HTR-8/SVneo (cell line): ENCODE results near the gene METTL24.
"Not testable (repeated sequence)": the region's sequence is repeated elsewhere in the genome, so short reads cannot be mapped to it uniquely, and the experiment has no call there.

ENCODE experiments used
- DNase-seq: peaks from one replicate; pipeline ENCODE4 v3.0.0; 2011; ENCODE audit warnings: low spot score, mixed read lengths; ENCODE audit not compliant: insufficient read length
- FAIRE-seq: peaks from 2 replicates; lab custom pipeline; 2011; peaks lifted over from hg19 to GRCh38; lab: Jason Lieb, UNC

The METTL24 gene

GRCh38 chr6:110364364-110365105 lies 6.4 kb upstream of the METTL24 start:
- FAIRE-seq (no peak), DNase-seq (no peak)

- DNase-seq (no peak), FAIRE-seq (no peak)
Measured at GRCh38 chr6:110363748-110364147, 5.6 kb upstream of the METTL24 start.

- no peak for DNase-seq
- no peak for FAIRE-seq
Measured at GRCh38 chr6:110360676-110361075, 2.5 kb upstream of the METTL24 start.

GRCh38 chr6:110359556-110359955 lies 1.4 kb upstream of the METTL24 start:
- no peak for DNase-seq
- FAIRE-seq = no peak

GRCh38 chr6:110358553-110359160 lies 508 bp upstream of the METTL24 start:
- DNase-seq (no peak), FAIRE-seq (no peak)

GRCh38 chr6:110357298-110357663 lies 868 bp downstream of the METTL24 start:
- no peak for DNase-seq
- no peak for FAIRE-seq

- no peak for FAIRE-seq
- DNase-seq = no peak
Measured at GRCh38 chr6:110356778-110357177, 1.4 kb downstream of the METTL24 start.

- DNase-seq = no peak
- FAIRE-seq = no peak
Measured at GRCh38 chr6:110355727-110356126, 2.4 kb downstream of the METTL24 start.

GRCh38 chr6:110355022-110355421 lies 3.1 kb downstream of the METTL24 start:
- FAIRE-seq = no peak
- DNase-seq = no peak

- FAIRE-seq (no peak), DNase-seq (no peak)
Measured at GRCh38 chr6:110354153-110354552, 4.0 kb downstream of the METTL24 start.

- DNase-seq (no peak), FAIRE-seq (no peak)
Measured at GRCh38 chr6:110353457-110354001, 4.6 kb downstream of the METTL24 start.

GRCh38 chr6:110352563-110353262 lies 5.4 kb downstream of the METTL24 start:
- FAIRE-seq = no peak
- no peak for DNase-seq

- DNase-seq (no peak), FAIRE-seq (no peak)
Measured at GRCh38 chr6:110351986-110352385, 6.2 kb downstream of the METTL24 start.

- no peak for DNase-seq
- no peak for FAIRE-seq
Measured at GRCh38 chr6:110351546-110351945, 6.6 kb downstream of the METTL24 start.

GRCh38 chr6:110350593-110350992 lies 7.6 kb downstream of the METTL24 start:
- not testable (repeated sequence) for FAIRE-seq, DNase-seq

- DNase-seq (no peak), FAIRE-seq (no peak)
Measured at GRCh38 chr6:110348961-110349690, 9.0 kb downstream of the METTL24 start.

- FAIRE-seq = no peak
- no peak for DNase-seq
Measured at GRCh38 chr6:110345025-110345424, 13.1 kb downstream of the METTL24 start.

- FAIRE-seq (no peak), DNase-seq (no peak)
Measured at GRCh38 chr6:110342759-110343158, 15.4 kb downstream of the METTL24 start.

GRCh38 chr6:110341663-110342596 lies 16.2 kb downstream of the METTL24 start:
- FAIRE-seq (no peak), DNase-seq (no peak)
